Chondrocyte (in vitro differentiated cells): Measurements from ENCODE around the gene MRPL20. TPM values are rescaled to one million over a fixed set of nuclear protein-coding genes. Genes with fewer than 3 reads are reported as not detected.
"Not testable (repeated sequence)": the region's sequence is repeated elsewhere in the genome, so short reads cannot be mapped to it uniquely, and the experiment has no call there.

Experiments
- DNase-seq: peaks from one replicate; pipeline ENCODE4 v3.0.0; 2021; ENCODE audit warnings: mixed read lengths, low spot score
- H3K27ac Mint-ChIP-seq: one replicate; pipeline ENCODE4 v1.8.0; 2021; ENCODE audit warnings: mild to moderate bottlenecking, moderate library complexity, mixed read lengths; ENCODE audit not compliant: unreplicated experiment
- H3K27me3 Mint-ChIP-seq: 2 replicates; pipeline ENCODE4 v1.8.0; 2021; ENCODE audit warnings: low read depth, mixed read lengths
- H3K36me3 Mint-ChIP-seq: 2 replicates; pipeline ENCODE4 v1.8.0; 2021; ENCODE audit warnings: low read depth, mixed read lengths
- H3K4me1 Mint-ChIP-seq: 2 replicates; pipeline ENCODE4 v1.8.0; 2021; ENCODE audit warnings: low read depth, mild to moderate bottlenecking, mixed read lengths
- H3K4me3 Mint-ChIP-seq: one replicate; pipeline ENCODE4 v1.8.0; 2021; ENCODE audit warnings: mild to moderate bottlenecking, moderate library complexity, mixed read lengths; ENCODE audit not compliant: unreplicated experiment
- H3K9me3 Mint-ChIP-seq: 2 replicates; pipeline ENCODE4 v1.8.0; 2021; ENCODE audit warnings: low read depth, mixed read lengths
- CTCF ChIP-seq: fragments of 200-600 bp; sonication (generic); IDR thresholded peaks from 2 replicates; pipeline ENCODE4 v1.5.0; 2021; ENCODE audit warnings: antibody characterized with exemption, mild to moderate bottlenecking, moderate library complexity
- total RNA-seq: library from RNA; stranded (reverse); gene quantifications from 3 replicates; pipeline ENCODE4 v1.2.1, GENCODE V29; 2021

The MRPL20 gene
- total RNA-seq, 1 donor from 2014 or later, result 75.7 TPM

- peak overlapping the region; percentile 80 for H3K4me3 Mint-ChIP-seq
- H3K4me1 Mint-ChIP-seq, result peaks cover 30% of the 10 kb centered on the region
- H3K36me3 Mint-ChIP-seq, result peaks cover 11% of the 10 kb centered on the region
- peak overlapping the region; percentile 66 for H3K27ac Mint-ChIP-seq
- no peak for DNase-seq
- no peaks in the 10 kb centered on the region for H3K27me3 Mint-ChIP-seq
- TF ChIP-seq CTCF, result peak; percentile 52
- H3K9me3 Mint-ChIP-seq, result peaks cover 11% of the 10 kb centered on the region
Measured at GRCh38 chr1:1407636-1408318, 684 bp upstream of the MRPL20 start.

GRCh38 chr1:1406101-1406820, 832 bp downstream of the MRPL20 start:
- Mint-ChIP-seq H3K4me1 (peaks cover 42% of the 10 kb centered on the region), H3K36me3 (peaks cover 14% of the 10 kb centered on the region), H3K4me3 (peak overlapping the region; percentile 85), H3K9me3 (no peaks in the 10 kb centered on the region), H3K27ac (peak overlapping the region; percentile 78), H3K27me3 (no peaks in the 10 kb centered on the region)
- no peak for DNase-seq
- no peak for TF ChIP-seq CTCF

GRCh38 chr1:1403653-1404052, 3.4 kb downstream of the MRPL20 start:
- Mint-ChIP-seq H3K27me3 (no peaks in the 10 kb centered on the region), H3K4me3 (no peak overlapping the region), H3K4me1 (peaks cover 51% of the 10 kb centered on the region), H3K27ac (peak overlapping the region; percentile 70), H3K9me3 (no peaks in the 10 kb centered on the region), H3K36me3 (peaks cover 18% of the 10 kb centered on the region)
- DNase-seq, result no peak
- TF ChIP-seq CTCF, result no peak

- DNase-seq, H3K27me3 Mint-ChIP-seq, H3K4me3 Mint-ChIP-seq, H3K9me3 Mint-ChIP-seq: not testable (repeated sequence)
- Mint-ChIP-seq H3K27ac (peak overlapping the region; percentile 59), H3K36me3 (peaks cover 21% of the 10 kb centered on the region), H3K4me1 (peaks cover 50% of the 10 kb centered on the region)
Measured at GRCh38 chr1:1402901-1403392, 4.1 kb downstream of the MRPL20 start.

- no peak overlapping the region for H3K4me3 Mint-ChIP-seq
- TF ChIP-seq CTCF, result peak; percentile 79
- DNase-seq, result no peak
- no peaks in the 10 kb centered on the region for H3K9me3 Mint-ChIP-seq
- peaks cover 22% of the 10 kb centered on the region for H3K36me3 Mint-ChIP-seq
- peaks cover 53% of the 10 kb centered on the region for H3K4me1 Mint-ChIP-seq
- H3K27ac Mint-ChIP-seq, result no peak overlapping the region
- H3K27me3 Mint-ChIP-seq, result no peaks in the 10 kb centered on the region
Measured at GRCh38 chr1:1402072-1402900, 4.8 kb downstream of the MRPL20 start.
